HG02981 (cell line): Measurements from ENCODE around the gene UPP2.

Experiments used
- ATAC-seq: cut with Tn5 transposase; IDR thresholded peaks from one replicate; pipeline ENCODE4 v1.9.1; 2021; ENCODE audit warnings: mild to moderate bottlenecking, moderate library complexity; ENCODE audit not compliant: unreplicated experiment

UPP2 gene

GRCh38 chr2:158101384-158101926, at the start of gene UPP2:
UPP2 (plus strand) TSS chr2:158101876; CDS start chr2:158102064, 188 bp downstream.
- ATAC-seq, result peak; percentile 51

GRCh38 chr2:158052761-158053160, 48.9 kb upstream of the UPP2 start:
- no peak for ATAC-seq

- ATAC-seq, result no peak
These were observed 44.8 kb upstream of the UPP2 start for GRCh38 chr2:158056875-158057274.

GRCh38 chr2:158060160-158060834, 41.4 kb upstream of the UPP2 start:
- no peak for ATAC-seq

GRCh38 chr2:158060835-158061435, 40.7 kb upstream of the UPP2 start:
- ATAC-seq, result no peak

GRCh38 chr2:158061763-158062162, 39.9 kb upstream of the UPP2 start:
- ATAC-seq, result no peak

- no peak for ATAC-seq
These were observed 35.5 kb upstream of the UPP2 start for GRCh38 chr2:158066046-158066713.

GRCh38 chr2:158071018-158071417, 30.7 kb upstream of the UPP2 start:
- ATAC-seq, result no peak

GRCh38 chr2:158072361-158072760, 29.3 kb upstream of the UPP2 start:
- no peak for ATAC-seq

GRCh38 chr2:158079672-158080071, 22.0 kb upstream of the UPP2 start:
- no peak for ATAC-seq

- no peak for ATAC-seq
These were observed 13.6 kb upstream of the UPP2 start for GRCh38 chr2:158088093-158088492.

DNA sequence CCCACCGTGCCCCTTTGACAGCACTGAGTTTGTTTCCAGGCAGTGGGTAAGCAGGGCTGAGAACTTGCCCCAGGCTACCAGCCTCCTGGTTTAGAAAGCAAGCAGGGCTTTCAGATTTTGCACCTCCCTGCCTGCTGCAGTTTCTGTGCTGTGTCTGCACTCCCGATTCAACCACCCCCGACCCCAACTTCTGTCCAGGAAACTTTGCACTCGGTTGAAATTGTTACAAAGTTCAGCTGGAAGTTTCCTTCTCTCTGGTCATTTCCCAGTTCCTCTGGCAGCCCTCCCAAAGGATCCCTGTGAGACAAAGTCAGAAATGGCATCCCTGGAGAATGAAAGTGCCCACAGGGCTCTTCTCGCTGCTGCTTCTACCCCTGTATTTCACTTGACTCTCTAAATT, 12.4 kb upstream of the UPP2 start:
- ATAC-seq, result no peak

GRCh38 chr2:158091647-158092046, 10.0 kb upstream of the UPP2 start:
- no peak for ATAC-seq

- no peak for ATAC-seq
These were observed 7.1 kb upstream of the UPP2 start for GRCh38 chr2:158094487-158095092.

DNA sequence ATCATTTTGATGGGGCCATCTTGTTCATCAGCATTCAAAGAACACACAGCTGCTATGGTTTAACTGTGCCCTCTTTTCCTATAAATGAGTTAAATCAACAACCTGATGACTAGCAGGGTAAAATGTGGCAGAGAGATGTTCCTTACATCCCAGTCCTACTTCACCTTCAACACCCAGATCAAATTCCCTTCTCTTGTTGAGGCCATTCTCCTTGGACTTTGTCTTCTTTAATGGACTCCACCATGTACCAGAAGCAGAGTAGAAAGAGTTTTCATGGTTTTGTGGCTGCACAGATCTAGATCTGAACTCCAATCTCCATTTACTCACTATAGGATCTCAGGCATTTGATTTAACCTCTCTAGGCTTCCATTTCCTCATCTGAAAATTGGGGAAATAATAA, 6.4 kb upstream of the UPP2 start:
- no peak for ATAC-seq

- no peak for ATAC-seq
These were observed 5.8 kb upstream of the UPP2 start for GRCh38 chr2:158095912-158096311.

GRCh38 chr2:158097481-158097880, 4.2 kb upstream of the UPP2 start:
- no peak for ATAC-seq

DNA sequence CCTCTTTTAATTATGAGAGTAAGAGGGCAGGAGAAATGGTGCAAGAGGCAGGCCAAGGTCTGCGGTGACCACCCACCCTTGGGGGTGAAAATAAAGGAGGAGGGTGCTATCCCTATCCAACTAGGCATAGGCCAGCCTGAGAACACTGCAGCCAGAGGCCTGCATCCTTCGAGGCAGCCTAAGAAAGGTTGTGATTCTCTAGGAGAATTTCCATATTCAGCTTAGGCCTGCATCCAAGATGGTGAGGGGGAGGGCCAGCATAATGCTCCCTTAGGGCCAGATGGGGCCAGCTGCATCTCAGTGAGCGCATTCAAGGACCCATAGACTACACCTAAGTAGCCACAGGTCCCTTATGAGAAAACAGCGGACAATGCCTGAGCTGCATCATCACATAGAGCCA, 3.5 kb upstream of the UPP2 start:
- ATAC-seq, result no peak

DNA sequence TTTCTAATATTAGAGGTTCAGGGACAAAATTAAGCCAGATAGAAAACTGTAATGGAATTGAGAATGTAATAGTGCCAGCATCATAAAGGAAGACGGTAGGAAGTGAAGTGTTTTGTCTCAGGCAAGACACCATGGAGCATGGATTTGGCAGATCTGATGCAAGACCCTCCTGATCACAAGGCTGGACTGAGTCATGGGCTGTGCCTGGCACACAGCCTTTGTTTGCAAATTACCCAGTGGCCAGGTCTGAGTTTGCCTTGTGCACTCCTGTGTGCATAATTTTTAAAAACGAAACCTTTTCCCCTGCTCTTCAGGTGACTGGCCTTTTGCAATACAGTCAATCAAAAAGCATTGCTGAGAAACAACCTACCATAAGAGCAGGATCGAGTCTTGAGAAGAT, 2.0 kb upstream of the UPP2 start:
- ATAC-seq, result no peak

DNA sequence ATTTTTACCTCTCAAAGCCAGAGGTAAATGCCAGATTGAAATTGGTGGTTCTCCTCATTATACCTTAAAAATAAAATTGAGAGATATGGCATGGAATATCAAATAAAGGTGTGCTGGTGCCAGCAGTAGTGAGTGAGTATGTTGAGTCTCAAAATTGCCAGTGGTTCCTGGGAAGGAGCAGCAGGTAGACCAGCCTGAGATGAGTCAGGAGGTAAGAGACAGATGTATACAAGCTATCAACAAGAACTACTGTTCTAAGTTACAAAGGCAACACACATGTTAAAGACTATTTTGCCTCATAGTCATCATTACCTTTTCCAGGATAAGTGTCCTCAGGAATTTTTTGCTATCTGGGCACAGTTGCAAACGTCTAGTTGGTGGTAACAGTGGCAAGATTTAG, 1.3 kb upstream of the UPP2 start:
- ATAC-seq, result no peak

- no peak for ATAC-seq
These were observed 770 bp downstream of the UPP2 start for GRCh38 chr2:158102446-158102845.
